OCI-LY3 (cell line): ENCODE results near the gene DST.

ENCODE experiments used
- CTCF ChIP-seq: fragments of 200-600, 300-600 bp; sonication (generic); IDR thresholded peaks from 2 replicates; pipeline ENCODE4 v1.5.1; 2014; ENCODE audit warnings: antibody characterized with exemption, low read length, low read depth
- EZH2phosphoT487 ChIP-seq: fragments of 200-600 bp; shearing (Covaris generic); IDR thresholded peaks from 2 replicates; pipeline ENCODE4 v1.6.1; 2018; ENCODE audit warnings: antibody characterized with exemption, mixed run types, low read depth

DNA sequence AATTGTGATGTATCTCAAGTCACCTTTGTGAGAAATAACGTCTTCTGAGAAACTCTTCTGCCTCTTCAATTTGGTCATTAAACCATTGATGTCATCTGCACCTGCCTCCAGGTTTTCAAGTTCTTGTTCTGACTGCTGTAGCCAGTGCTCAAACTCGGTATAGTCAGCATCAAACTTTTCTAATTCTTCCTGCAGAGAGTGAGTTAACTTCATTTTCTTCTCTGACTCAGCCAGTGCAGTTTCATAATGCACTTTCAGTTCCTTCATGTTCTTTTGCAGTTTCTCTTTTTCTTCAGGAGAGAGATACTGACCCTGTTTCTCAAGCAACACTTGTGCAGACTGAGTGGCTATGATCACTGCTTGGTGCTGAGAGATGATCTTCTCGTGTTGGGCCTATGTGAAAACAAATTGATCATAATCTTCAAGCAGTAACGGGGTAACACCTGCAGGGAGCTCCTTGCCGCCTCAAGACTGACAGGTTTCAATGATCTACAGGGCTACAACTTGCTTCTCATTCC lies 48.8 kb downstream of the DST start:
- no peak; the same call in 1 of the 2 replicates for TF ChIP-seq CTCF
- 0 out of 2 replicates have a peak, but pooled peaks have one; percentile 55 for TF ChIP-seq EZH2phosphoT487
